Uterus (tissue), 2 donors: ENCODE measurements around the gene RGS6.

Experiments used
- CTCF ChIP-seq, 4 experiments: fragments of 200-600 bp in 2 of 4; fragments of 450-650 bp in 2 of 4; sonication (generic) in 2 of 4; IDR thresholded peaks; one replicate each; pipeline ENCODE4 v1.5.1; 2016 to 2019; ENCODE audit warnings: antibody characterized with exemption in 4 of 4, mild to moderate bottlenecking in 2 of 4, moderate library complexity in 1 of 4
- POLR2A ChIP-seq, 2 donors: fragments of 450-650 bp; IDR thresholded peaks; one replicate each; pipeline ENCODE4 v1.6.1; 2016; ENCODE audit warnings: antibody characterized with exemption in 2 of 2, mild to moderate bottlenecking in 1 of 2, moderate library complexity in 1 of 2

GRCh38 chr14:72308967-72309485 is 376.8 kb downstream of the RGS6 start:
- TF ChIP-seq CTCF (IDR thresholded peaks at IDR 0.05): no peak
- no peak for TF ChIP-seq POLR2A (IDR thresholded peaks at IDR 0.05)
